DND-41 (cell line): ENCODE measurements around the gene SUMO4.

Experiments
- ATAC-seq: fragments of 200-7000 bp; cut with Tn5 transposase; 3 replicates; pipeline ENCODE4 v1.9.1; 2021; ENCODE audit warnings: low read depth; ENCODE audit not compliant: insufficient read depth
- DNase-seq: peaks from one replicate; pipeline ENCODE4 v3.0.0-alpha.2; 2020
- H2AFZ ChIP-seq: 2 replicates; pipeline ENCODE4 v1.6.0; 2012; ENCODE audit warnings: low read depth, low read length
- H3K27ac ChIP-seq: 2 replicates; pipeline ENCODE4 v1.5.1; 2012; ENCODE audit warnings: low read length, inconsistent platforms
- H3K27me3 ChIP-seq: fragments of 200-600 bp; sonication (generic); 2 replicates; pipeline ENCODE4 v1.6.0; 2012; ENCODE audit warnings: low read length, mild to moderate bottlenecking, inconsistent platforms; ENCODE audit not compliant: insufficient read depth, poor library complexity
- H3K36me3 ChIP-seq: 2 replicates; pipeline ENCODE4 v1.5.1; 2012; ENCODE audit warnings: low read length, inconsistent platforms; ENCODE audit not compliant: insufficient read depth
- H3K4me1 ChIP-seq: 2 replicates; pipeline ENCODE4 v1.5.1; 2012; ENCODE audit warnings: mild to moderate bottlenecking, low read length; ENCODE audit not compliant: insufficient read depth
- H3K4me2 ChIP-seq: 2 replicates; pipeline ENCODE4 v1.6.0; 2012; ENCODE audit warnings: mild to moderate bottlenecking, moderate library complexity, low read length, inconsistent platforms; ENCODE audit not compliant: insufficient read depth
- H3K4me3 ChIP-seq, 2 experiments: fragments of 200-600 bp in 1 of 2; shearing (Covaris generic) in 1 of 2; 2 replicates each; pipeline ENCODE4 v1.5.1; 2012 to 2016; ENCODE audit warnings: inconsistent platforms in 2 of 2, low read length in 2 of 2, mild to moderate bottlenecking in 2 of 2, low read depth in 1 of 2, moderate library complexity in 1 of 2
- H3K79me2 ChIP-seq: 2 replicates; pipeline ENCODE4 v1.6.0; 2012; ENCODE audit warnings: low read length, inconsistent platforms; ENCODE audit not compliant: insufficient read depth
- H3K9ac ChIP-seq: 2 replicates; pipeline ENCODE4 v1.6.0; 2012; ENCODE audit warnings: low read depth, mild to moderate bottlenecking, inconsistent platforms, low read length, moderate library complexity
- H3K9me3 ChIP-seq: 2 replicates; pipeline ENCODE4 v1.5.1; 2012; ENCODE audit warnings: low read length, moderate library complexity, mild to moderate bottlenecking, inconsistent platforms; ENCODE audit not compliant: insufficient read depth, severe bottlenecking
- H4K20me1 ChIP-seq: 2 replicates; pipeline ENCODE4 v1.6.0; 2012; ENCODE audit warnings: low read length; ENCODE audit not compliant: insufficient read depth
- CTCF ChIP-seq: IDR thresholded peaks from 2 replicates; pipeline ENCODE4 v1.5.1; 2012; ENCODE audit warnings: borderline replicate concordance, low read length, moderate library complexity, mild to moderate bottlenecking; ENCODE audit not compliant: poor library complexity, severe bottlenecking; ENCODE audit errors: extremely low read depth
- EZH2 ChIP-seq: IDR thresholded peaks from 3 replicates; pipeline ENCODE4 v1.6.1; 2012; ENCODE audit warnings: borderline replicate concordance, low read depth, mild to moderate bottlenecking, moderate library complexity, low read length, inconsistent platforms; ENCODE audit not compliant: severe bottlenecking

Gene SUMO4

GRCh38 chr6:149383371-149383770, 16.7 kb upstream of the SUMO4 start:
- Histone ChIP-seq H4K20me1 (peaks cover 14% of the 10 kb centered on the region; the same call in 1 of the 2 replicates), H3K4me2 (no peak overlapping the region), H3K9me3 (no peaks in the 10 kb centered on the region), H3K4me3 (no peak overlapping the region), H3K9ac (no peak overlapping the region), H3K36me3 (peaks cover 75% of the 10 kb centered on the region), H3K79me2 (peaks cover 82% of the 10 kb centered on the region), H3K27ac (no peak overlapping the region), H3K27me3 (no peaks in the 10 kb centered on the region), H2AFZ (no peak overlapping the region), H3K4me1 (peaks cover 15% of the 10 kb centered on the region)
- TF ChIP-seq EZH2: no peak
- TF ChIP-seq CTCF: no peak
- ATAC-seq (no peak), DNase-seq (no peak)

GRCh38 chr6:149384464-149384863, 15.6 kb upstream of the SUMO4 start:
- Histone ChIP-seq H3K79me2 (peaks cover 77% of the 10 kb centered on the region), H3K27ac (no peak overlapping the region), H3K4me3 (no peak overlapping the region), H3K4me2 (no peak overlapping the region), H3K36me3 (peaks cover 64% of the 10 kb centered on the region), H3K27me3 (no peaks in the 10 kb centered on the region), H3K4me1 (peaks cover 15% of the 10 kb centered on the region), H4K20me1 (peaks cover 8% of the 10 kb centered on the region; the same call in 1 of the 2 replicates), H3K9ac (no peak overlapping the region), H3K9me3 (no peaks in the 10 kb centered on the region), H2AFZ (no peak overlapping the region)
- no peak for TF ChIP-seq EZH2
- ATAC-seq (no peak), DNase-seq (no peak)

GRCh38 chr6:149385998-149386646, 13.9 kb upstream of the SUMO4 start:
- Histone ChIP-seq H4K20me1 (peaks cover 5% of the 10 kb centered on the region; the same call in 1 of the 2 replicates), H3K27me3 (no peaks in the 10 kb centered on the region), H3K9me3 (no peaks in the 10 kb centered on the region), H3K79me2 (peaks cover 79% of the 10 kb centered on the region), H3K36me3 (peaks cover 55% of the 10 kb centered on the region), H3K4me3 (no peak overlapping the region), H3K27ac (no peak overlapping the region), H3K4me1 (peaks cover 15% of the 10 kb centered on the region), H3K4me2 (no peak overlapping the region), H2AFZ (no peak overlapping the region), H3K9ac (no peak overlapping the region)
- ATAC-seq (peak; percentile 96), DNase-seq (peak; percentile 38)
- TF ChIP-seq CTCF (no peak), EZH2 (no peak)

GRCh38 chr6:149387779-149388512, 12.1 kb upstream of the SUMO4 start:
- ATAC-seq (no peak), DNase-seq (no peak)
- Histone ChIP-seq H2AFZ (no peak overlapping the region), H3K4me1 (peaks cover 23% of the 10 kb centered on the region), H3K9me3 (no peaks in the 10 kb centered on the region), H3K4me3 (no peak overlapping the region), H3K36me3 (peaks cover 46% of the 10 kb centered on the region), H3K4me2 (no peak overlapping the region), H3K27me3 (no peaks in the 10 kb centered on the region), H3K79me2 (peaks cover 84% of the 10 kb centered on the region), H3K27ac (no peak overlapping the region), H3K9ac (no peak overlapping the region), H4K20me1 (peaks cover 9% of the 10 kb centered on the region; the same call in 1 of the 2 replicates)
- no peak for TF ChIP-seq EZH2
- no peak for TF ChIP-seq CTCF
